ENCODE measurements around the gene KCNQ1.

KCNQ1 gene

DNA sequence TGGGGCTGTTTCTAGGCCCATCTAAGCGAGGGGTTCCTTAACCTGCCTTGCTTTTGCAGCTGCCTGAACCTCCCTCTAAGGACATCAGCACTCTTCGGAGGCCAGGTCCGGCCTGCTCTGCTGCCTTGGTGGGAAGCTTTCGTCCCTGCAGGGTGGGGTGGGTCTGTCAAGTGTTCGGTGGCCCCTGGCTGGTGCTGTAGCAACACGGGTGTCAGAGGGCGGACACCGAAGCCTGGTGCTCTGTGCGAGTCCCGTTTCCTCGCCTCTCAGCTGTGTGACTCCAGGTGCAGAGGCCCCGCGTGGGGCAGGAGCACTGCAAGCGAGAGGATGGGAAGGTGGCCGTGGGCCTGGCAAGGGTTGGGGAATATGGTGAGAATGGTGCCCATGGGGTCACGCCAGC lies 376.2 kb downstream of the KCNQ1 start:
- ATAC-seq (ENCODE audit: low read depth) (no peak), DNase-seq (ENCODE audit: low spot score) (no peak)
- TF ChIP-seq, protein P1, sequence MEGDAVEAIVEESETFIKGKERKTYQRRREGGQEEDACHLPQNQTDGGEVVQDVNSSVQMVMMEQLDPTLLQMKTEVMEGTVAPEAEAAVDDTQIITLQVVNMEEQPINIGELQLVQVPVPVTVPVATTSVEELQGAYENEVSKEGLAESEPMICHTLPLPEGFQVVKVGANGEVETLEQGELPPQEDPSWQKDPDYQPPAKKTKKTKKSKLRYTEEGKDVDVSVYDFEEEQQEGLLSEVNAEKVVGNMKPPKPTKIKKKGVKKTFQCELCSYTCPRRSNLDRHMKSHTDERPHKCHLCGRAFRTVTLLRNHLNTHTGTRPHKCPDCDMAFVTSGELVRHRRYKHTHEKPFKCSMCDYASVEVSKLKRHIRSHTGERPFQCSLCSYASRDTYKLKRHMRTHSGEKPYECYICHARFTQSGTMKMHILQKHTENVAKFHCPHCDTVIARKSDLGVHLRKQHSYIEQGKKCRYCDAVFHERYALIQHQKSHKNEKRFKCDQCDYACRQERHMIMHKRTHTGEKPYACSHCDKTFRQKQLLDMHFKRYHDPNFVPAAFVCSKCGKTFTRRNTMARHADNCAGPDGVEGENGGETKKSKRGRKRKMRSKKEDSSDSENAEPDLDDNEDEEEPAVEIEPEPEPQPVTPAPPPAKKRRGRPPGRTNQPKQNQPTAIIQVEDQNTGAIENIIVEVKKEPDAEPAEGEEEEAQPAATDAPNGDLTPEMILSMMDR (IDR thresholded peaks at IDR 0.05; ENCODE audit: poor library complexity, severe bottlenecking): no peak
- Histone ChIP-seq H3K36me3 (ENCODE audit: low read depth) (no peaks in the 10 kb centered on the region), H3K4me3 (ENCODE audit: severe bottlenecking) (no peak overlapping the region), H3K27ac (ENCODE audit: poor library complexity, severe bottlenecking) (no peak overlapping the region), H3K4me1 (ENCODE audit: insufficient read depth, poor library complexity, severe bottlenecking) (peaks cover 7% of the 10 kb centered on the region), H3K9me3 (ENCODE audit: severe bottlenecking) (peaks cover 3% of the 10 kb centered on the region), H3K27me3 (ENCODE audit: insufficient read depth, poor library complexity, severe bottlenecking) (no peaks in the 10 kb centered on the region)

DNA sequence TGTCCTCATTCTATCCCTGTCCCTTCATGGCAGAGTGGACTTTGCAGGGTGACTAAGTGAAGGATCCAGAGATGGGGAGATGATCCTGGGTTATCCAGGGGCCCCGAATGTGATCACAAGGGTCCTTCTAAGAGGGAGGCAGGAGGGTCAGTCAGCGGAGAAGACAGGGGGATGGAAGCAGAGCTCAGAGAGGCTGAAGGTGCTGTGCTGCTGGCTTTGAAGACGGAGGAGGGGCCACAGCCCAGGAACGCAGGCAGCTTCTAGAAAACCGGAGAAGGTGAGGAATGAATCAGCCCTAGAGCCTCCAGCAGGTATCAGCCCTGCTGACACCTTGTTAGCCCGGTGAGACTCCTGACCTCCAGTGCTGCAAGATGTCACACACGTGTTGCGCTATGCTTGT lies 377.1 kb downstream of the KCNQ1 start:
- Histone ChIP-seq H3K36me3 (ENCODE audit: low read depth) (no peaks in the 10 kb centered on the region), H3K27ac (ENCODE audit: poor library complexity, severe bottlenecking) (no peak overlapping the region), H3K4me1 (ENCODE audit: insufficient read depth, poor library complexity, severe bottlenecking) (peaks cover 14% of the 10 kb centered on the region), H3K9me3 (ENCODE audit: severe bottlenecking) (peaks cover 3% of the 10 kb centered on the region), H3K4me3 (ENCODE audit: severe bottlenecking) (no peak overlapping the region), H3K27me3 (ENCODE audit: insufficient read depth, poor library complexity, severe bottlenecking) (no peaks in the 10 kb centered on the region)
- DNase-seq (ENCODE audit: low spot score): no peak
- TF ChIP-seq, protein P1 (IDR thresholded peaks at IDR 0.05; ENCODE audit: poor library complexity, severe bottlenecking): no peak
- no peak for ATAC-seq (ENCODE audit: low read depth)

DNA sequence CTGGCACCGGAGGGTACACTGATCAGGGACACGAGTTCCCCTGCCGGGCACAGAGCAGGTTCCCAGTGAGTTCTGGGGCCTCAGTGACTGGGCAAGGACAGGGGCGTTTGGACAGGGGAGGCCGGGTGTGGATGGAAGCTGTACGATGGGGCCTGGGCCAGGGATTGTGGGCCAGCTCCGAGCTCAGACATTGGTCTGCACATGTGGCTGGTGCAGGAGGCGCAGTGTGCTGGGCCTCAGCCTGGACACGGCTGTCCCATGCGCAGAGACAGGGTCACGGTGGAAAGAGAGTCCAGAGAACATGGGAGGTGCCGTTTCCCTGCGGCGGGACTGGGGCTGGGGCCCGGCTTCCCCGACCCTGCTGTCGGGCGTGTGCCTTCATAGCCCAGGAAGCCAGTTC lies 380.0 kb downstream of the KCNQ1 start:
- no peaks in the 10 kb centered on the region for H3K27me3 ChIP-seq (ENCODE audit: insufficient read depth, poor library complexity, severe bottlenecking)
- no peak for DNase-seq (ENCODE audit: low spot score)
- ATAC-seq (ENCODE audit: low read depth): no peak
- TF ChIP-seq, protein P1 (IDR thresholded peaks at IDR 0.05; ENCODE audit: poor library complexity, severe bottlenecking): no peak
- H3K27ac ChIP-seq (ENCODE audit: poor library complexity, severe bottlenecking): peak overlapping the region; percentile 92
- H3K9me3 ChIP-seq (ENCODE audit: severe bottlenecking): peaks cover 3% of the 10 kb centered on the region
- H3K4me3 ChIP-seq (ENCODE audit: severe bottlenecking): no peak overlapping the region
- H3K36me3 ChIP-seq (ENCODE audit: low read depth): no peaks in the 10 kb centered on the region
- peaks cover 14% of the 10 kb centered on the region for H3K4me1 ChIP-seq (ENCODE audit: insufficient read depth, poor library complexity, severe bottlenecking)

DNA sequence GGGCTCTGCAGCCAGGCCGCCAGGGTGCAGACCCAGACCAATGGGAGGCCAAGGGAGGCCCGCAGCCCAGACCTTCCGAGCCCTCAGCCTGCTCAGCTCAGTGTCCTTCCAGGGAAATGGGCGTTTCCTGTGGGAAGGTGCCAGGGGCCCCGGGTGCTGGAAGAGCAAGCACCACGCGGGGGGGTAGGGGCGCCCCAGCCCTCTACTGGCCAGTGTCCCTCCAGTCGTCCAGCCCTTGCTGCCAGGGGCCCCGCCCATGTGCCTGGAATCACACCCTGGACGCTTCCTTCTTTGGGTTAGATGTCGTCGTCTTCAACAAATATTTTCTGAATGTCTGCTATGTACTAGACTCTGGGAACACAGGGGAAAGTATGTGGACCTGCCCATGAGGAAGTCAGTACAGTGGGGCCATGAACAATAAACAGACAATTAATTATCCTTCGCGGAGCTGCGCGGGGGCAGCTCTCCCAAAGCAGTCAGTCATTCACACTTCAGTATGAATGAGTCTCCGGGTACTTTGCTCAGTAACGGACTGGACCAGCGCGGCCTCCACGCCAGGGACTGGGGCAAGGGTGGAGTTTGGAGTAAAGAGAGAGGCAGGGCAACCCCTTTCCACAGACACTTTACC lies 380.6 kb downstream of the KCNQ1 start:
- no peaks in the 10 kb centered on the region for H3K27me3 ChIP-seq (ENCODE audit: insufficient read depth, poor library complexity, severe bottlenecking)
- DNase-seq (ENCODE audit: low spot score) (no peak), ATAC-seq (ENCODE audit: low read depth) (peak; percentile 39)
- H3K9me3 ChIP-seq (ENCODE audit: severe bottlenecking): peaks cover 3% of the 10 kb centered on the region
- H3K27ac ChIP-seq (ENCODE audit: poor library complexity, severe bottlenecking): peak overlapping the region; percentile 92
- TF ChIP-seq, protein P1 (IDR thresholded peaks at IDR 0.05; ENCODE audit: poor library complexity, severe bottlenecking): no peak
- no peak overlapping the region for H3K4me3 ChIP-seq (ENCODE audit: severe bottlenecking)
- peaks cover 14% of the 10 kb centered on the region for H3K4me1 ChIP-seq (ENCODE audit: insufficient read depth, poor library complexity, severe bottlenecking)
- H3K36me3 ChIP-seq (ENCODE audit: low read depth): no peaks in the 10 kb centered on the region

DNA sequence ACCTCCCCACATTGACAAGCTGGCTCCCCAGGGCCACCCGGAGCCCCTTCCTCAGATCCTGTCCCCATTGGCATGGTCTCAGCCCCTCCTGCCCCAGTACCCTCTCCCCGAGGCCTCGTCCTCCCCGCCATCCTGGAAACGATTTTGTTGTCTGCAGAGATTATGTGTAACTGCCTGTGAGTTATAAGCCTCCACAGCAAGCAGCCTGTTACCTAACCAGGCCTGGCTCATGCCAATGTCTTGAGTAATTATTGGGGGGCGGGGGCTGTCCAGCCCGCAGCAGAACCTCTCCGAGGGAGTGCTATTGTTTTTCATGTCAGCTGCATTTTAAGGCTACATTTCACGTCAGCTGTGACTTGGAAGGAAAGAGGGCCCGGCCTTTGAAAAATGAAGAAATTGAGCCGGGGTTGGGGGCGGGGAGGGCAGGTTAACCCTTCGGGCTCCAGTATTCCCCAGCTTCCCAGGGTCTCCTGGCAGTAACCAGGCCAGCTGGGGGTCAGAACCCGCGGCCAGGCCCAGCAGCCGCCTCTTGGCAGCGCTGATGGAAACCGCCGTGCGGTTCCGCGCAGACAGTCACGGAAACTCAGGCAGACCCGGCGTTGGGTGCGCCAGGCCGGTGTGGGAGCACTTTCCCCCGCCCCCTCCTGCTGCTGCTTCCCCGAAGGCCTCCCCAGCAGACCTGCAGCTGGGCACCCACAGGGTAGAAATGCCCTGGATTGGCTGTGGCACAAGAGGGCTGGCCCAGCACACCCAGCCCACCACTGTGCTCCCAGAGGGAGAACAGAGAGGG lies 381.3 kb downstream of the KCNQ1 start:
- peaks cover 14% of the 10 kb centered on the region for H3K4me1 ChIP-seq (ENCODE audit: insufficient read depth, poor library complexity, severe bottlenecking)
- peak; percentile 96 for ATAC-seq (ENCODE audit: low read depth)
- H3K9me3 ChIP-seq (ENCODE audit: severe bottlenecking): peaks cover 3% of the 10 kb centered on the region
- H3K27me3 ChIP-seq (ENCODE audit: insufficient read depth, poor library complexity, severe bottlenecking): no peaks in the 10 kb centered on the region
- H3K27ac ChIP-seq (ENCODE audit: poor library complexity, severe bottlenecking): peak overlapping the region; percentile 92
- no peak for DNase-seq (ENCODE audit: low spot score)
- TF ChIP-seq, protein P1 (IDR thresholded peaks at IDR 0.05; ENCODE audit: poor library complexity, severe bottlenecking): no peak
- no peak overlapping the region for H3K4me3 ChIP-seq (ENCODE audit: severe bottlenecking)
- H3K36me3 ChIP-seq (ENCODE audit: low read depth): no peaks in the 10 kb centered on the region
